HG03342 (cell line): Measurements from ENCODE around the gene PRKG1.

Experiments
- ATAC-seq: cut with Tn5 transposase; IDR thresholded peaks from one replicate; pipeline ENCODE4 v1.9.1; 2021; ENCODE audit warnings: mild to moderate bottlenecking, moderate library complexity; ENCODE audit not compliant: unreplicated experiment

The PRKG1 gene

DNA sequence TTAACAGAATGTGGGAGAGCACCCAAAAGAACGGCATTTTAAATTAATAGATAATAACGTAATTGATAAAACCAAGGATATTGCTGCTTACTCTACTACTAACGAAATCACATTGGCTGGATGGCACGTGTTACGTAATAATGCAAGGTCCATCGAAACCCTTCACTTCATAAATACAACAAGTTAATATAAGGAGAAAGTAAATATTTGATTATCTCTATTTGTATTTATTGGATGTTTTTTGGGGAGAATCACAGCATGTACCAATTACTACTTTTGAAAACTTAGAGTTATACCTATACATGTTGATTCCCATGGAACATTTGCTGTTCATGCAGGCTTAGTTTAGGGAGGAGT, 1.6 kb downstream of the PRKG1 start:
- ATAC-seq, result no peak

- no peak for ATAC-seq
These were observed 2.1 kb downstream of the PRKG1 start for GRCh38 chr10:51076299-51076841.

GRCh38 chr10:51077074-51077473, 2.8 kb downstream of the PRKG1 start:
- no peak for ATAC-seq

DNA sequence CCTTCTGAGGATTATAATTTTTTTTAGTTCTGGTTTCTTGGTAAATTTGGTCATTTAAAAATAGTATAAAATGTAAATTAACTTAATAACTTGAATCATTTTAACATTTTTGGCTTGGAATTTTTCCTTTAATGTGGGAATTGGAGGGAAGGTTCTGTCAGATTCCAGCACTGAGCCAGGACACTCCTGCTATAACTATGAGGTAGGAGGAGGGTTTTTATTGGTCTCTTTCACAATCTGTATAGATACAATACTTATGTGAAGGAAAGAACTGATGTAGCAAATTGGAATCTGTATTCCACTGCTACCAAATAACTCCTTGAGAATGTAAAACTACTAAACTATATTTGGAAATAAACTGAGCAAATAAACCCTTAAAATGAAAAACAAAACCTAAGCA, 3.2 kb downstream of the PRKG1 start:
- ATAC-seq, result no peak

DNA sequence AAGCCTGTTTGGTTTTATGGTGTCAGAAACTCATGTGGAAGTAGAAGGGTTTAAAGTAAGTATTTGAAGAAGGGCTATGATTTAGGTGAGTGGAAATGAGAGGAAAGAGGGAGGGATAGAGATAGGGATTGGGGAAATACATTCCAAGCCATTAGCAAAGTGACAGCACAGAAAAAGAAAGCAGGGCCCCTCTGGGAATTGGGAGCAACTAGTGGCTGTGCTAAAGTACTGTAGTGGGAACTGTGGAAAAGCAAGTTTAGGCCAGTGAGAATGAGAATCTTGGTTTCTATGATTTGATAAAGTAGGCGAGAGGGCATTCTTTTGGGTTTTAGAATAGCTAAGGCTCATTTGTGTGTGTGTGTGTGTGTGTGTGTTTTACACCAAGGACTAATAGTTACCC, 5.0 kb downstream of the PRKG1 start:
- ATAC-seq, result no peak

DNA sequence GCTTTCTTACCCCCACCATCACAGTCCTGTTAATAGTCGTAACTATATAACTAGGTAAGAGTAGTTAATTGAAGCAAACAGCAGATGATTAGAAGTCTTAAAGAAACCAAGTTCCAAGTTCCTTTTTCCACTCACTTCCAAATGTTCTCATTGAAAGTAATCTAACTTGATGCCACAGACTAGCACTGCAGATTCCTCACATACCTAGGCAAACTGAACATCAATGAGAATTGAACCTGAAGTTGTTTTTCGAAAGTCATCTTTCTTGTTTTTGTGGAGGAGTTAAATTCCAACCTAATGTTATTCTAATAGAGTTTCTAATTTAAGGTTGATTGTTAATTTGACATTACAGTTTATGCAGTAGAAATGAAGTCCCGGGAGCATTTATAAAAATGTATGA, 5.5 kb downstream of the PRKG1 start:
- ATAC-seq, result no peak

DNA sequence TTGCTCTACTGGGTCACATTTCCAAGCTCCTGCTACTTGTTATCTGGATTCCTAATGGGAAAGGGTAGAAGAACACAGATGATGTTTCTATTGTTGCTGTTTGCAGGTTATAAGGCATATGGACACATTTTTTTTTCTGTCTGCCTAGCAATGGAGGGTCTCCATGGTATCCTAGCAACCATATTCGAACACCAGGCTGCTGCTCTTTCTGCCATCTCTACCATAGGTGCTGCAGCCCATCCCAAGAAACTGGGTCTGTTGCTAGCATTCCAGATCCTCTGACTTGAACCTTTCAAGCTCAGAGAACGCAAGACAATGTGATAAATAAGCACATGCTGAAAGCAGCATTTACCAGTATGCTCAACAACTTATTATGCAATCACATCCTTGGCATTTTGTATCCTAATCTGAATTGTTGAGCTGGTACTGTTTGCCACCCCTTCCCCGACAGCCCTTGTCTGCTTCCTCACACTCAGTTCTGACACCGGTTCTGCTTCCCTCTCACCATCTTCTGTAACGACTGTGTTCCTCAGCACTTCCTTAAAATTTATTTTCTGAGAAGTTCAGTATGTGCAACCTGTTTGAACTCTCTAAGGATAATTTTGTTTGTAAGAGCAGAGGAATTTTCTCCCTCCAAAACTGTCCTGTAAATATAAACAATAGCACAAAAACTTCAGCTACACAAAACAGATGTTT, 6.2 kb downstream of the PRKG1 start:
- no peak for ATAC-seq

DNA sequence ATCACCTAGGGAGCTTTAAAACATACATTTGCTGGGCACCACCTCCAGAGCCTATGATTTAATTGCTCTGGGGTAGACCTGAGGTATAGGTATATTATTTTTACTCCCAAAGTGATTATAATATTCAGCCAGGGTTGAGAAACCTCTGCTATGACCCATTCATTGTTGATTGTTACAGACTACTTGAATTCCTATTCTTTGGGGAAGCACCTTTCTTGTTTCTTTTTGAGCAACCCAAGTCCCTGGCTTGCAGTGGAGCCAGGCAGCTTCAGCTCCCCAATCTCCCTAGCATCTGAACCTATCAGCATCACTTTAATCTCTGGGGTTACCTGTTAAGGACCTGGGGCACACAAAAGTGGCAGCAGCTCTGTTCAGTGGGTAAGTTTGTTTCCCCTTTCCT, 8.6 kb downstream of the PRKG1 start:
- no peak for ATAC-seq

DNA sequence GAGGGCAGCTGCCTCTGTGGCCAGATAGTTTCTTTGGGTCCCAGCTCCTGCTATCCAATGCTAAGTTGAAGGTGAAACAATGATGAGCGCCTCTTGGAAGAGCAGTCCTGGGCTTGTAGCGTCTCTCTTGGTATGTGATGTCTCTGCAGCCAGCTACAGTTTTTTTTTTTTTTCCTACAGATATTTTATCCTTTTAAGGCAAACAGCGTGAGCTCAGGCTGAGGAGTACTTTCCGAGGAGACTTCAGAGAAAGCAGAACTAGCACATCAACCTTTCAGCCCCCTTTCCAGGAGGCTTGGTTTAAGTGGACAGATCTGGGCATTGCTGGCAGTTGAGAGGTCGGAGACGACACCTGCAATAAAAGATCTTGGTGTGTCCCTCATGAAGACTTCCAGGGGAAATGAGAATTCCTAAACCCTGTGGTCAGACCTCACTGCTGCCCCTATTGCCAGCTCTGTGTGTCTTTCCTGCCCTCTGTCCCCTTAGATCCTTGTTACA, 9.1 kb downstream of the PRKG1 start:
- ATAC-seq, result no peak

- no peak for ATAC-seq
These were observed 10.9 kb downstream of the PRKG1 start for GRCh38 chr10:51085204-51085603.

DNA sequence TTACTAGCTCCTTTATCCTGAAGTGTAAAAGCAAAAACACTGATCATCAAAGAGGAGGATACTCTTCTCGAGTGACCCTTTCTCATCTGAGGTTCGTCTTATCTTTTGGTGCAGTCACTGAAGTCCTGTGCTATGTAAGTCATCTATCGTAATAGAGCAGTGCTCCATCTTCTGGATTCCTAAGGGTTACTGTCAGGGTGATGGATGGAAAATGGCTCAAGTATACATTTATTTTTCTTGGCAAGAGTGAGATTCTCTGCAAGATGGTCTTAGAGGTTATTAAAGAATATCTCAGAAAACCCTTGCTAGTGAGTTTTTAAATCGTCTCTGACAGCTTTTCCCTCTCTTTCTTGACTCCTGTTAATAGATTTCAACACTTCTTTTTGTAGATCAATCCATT, 12.4 kb downstream of the PRKG1 start:
- no peak for ATAC-seq

DNA sequence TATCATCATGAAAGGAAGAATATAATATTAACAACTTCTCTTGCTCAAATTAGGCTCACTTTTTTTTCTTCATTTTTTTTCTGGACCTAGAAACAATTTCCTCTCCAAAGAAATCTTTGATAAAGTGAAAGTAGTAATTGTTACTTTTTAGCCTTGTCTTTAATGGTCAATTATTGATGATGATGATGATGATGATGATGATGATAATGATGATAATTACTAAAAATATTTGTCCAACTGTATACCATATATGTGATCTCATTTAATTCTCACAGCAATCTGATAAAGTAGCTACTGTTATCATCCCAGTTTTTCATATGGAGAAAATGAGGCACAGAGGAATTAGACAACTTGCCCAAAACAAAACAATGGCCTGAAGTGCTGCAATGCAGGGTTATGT, 12.8 kb downstream of the PRKG1 start:
- ATAC-seq, result no peak

DNA sequence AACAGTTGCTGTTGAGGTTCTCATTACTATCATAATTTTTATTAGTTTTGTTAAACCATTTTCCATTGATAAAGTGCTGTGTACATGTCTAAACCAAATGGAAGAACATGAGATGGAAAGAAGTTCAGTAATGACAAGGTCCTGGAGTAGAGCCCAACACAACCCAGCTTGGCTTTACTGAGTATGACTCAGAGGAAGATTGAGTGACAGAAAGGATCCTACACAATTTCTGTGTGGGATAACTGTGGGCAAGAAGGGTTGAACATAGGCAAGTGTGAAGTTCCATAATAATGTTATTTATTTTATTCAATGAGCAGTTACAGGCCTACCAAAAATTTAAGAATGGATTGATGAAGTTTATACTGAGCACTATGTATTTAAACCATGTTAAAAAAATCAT, 15.9 kb downstream of the PRKG1 start:
- ATAC-seq, result no peak

- no peak for ATAC-seq
These were observed 18.1 kb downstream of the PRKG1 start for GRCh38 chr10:51092402-51092801.

DNA sequence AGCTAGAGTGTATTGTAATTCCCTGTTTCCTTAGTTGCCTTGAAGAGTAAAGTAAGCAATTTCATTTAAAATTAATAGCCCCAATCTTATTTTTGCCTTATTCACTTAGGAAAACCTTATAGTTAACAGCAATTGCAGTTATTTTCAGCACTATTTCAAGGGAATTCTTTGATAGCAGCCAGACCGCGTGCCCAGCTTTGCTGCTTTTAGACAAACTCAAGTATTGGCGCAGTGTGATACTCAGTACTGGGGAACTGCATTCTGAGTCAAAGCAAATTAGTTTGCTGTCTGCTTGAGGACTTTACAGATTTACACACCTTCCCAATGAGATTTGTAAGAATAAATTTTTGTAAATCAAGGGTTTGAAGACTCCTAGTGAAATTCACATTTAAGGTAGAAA, 21.2 kb downstream of the PRKG1 start:
- no peak for ATAC-seq

GRCh38 chr10:51097546-51097945, 23.3 kb downstream of the PRKG1 start:
- no peak for ATAC-seq

DNA sequence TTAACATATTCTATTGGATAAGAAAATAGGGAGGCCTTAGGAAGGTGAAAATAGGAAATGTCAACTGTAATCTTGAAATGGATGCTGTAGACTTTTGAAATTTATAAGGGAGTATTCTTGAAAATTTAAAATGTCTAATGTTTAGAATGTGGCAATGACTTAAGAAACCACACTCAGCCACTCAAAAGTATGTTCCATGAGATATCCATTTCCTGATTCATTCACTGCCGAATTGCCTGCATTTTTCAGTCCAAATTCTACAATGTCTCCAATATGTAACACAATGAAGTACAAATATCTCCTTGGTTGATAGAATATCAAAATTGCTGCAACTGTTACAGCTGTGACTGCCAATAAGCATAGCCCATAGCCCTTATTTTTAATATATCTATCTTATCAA, 25.9 kb downstream of the PRKG1 start:
- ATAC-seq, result no peak

GRCh38 chr10:51103554-51104217, 29.4 kb downstream of the PRKG1 start:
- no peak for ATAC-seq

- no peak for ATAC-seq
These were observed 32.1 kb downstream of the PRKG1 start for GRCh38 chr10:51106311-51106945.

- ATAC-seq, result no peak
These were observed 34.1 kb downstream of the PRKG1 start for GRCh38 chr10:51108406-51108805.

DNA sequence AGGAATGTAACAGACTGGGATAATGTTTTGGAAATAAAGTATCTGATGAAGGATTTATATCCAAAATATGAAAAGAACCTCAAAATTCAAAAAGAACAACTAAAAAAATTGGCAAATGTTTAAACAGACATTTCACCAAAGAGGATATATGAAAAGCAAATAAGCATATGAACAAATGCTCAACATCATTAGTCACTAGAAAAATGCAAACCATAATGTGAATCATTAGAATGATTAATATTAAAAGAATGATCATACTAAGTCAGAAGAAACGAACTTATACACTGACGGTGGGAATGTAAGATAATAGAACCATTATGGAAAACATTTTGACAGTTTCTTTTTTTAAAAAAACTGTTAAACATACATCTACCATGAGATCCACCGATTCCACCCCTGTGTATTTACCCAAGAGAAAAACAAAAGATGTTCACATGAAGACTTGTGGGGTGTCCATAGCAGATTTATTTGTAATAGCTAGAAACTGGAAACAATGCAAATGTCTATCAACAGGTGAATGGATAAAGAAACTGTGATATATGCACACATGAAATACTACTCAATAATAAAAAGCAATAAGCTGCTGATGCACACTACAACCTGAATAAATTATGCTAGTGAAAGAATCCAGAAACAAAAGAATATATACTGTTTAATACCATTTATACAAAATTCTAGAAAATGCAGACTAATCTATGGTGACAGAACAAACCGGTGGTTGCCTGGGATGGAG, 35.7 kb downstream of the PRKG1 start:
- ATAC-seq, result no peak
